GM10248 (cell line): Measurements from ENCODE around the gene PIH1D1.

Source experiments
- CTCF ChIA-PET: fragments of 300-600 bp; sonication (Branson Sonifier 250); formaldehyde crosslinking; extraction: SDS; loops from one replicate; lab custom pipeline; 2021; ENCODE audit warnings: antibody characterized with exemption; lab: Yijun Ruan, JAX
- POLR2A ChIA-PET: fragments of 350-650 bp; sonication (Branson Sonifier 250); formaldehyde crosslinking; extraction: SDS; loops from one replicate; lab custom pipeline; 2020; ENCODE audit warnings: antibody characterized with exemption; lab: Yijun Ruan, JAX
- DNase-seq: peaks from one replicate; pipeline ENCODE4 v3.0.0; 2012; ENCODE audit errors: extremely low spot score
- CTCF ChIP-seq: IDR thresholded peaks from 2 replicates; pipeline ENCODE4 v1.5.1; 2012; ENCODE audit warnings: mild to moderate bottlenecking, low read depth; ENCODE audit errors: extremely low read depth, missing control alignments, control extremely low read depth

The PIH1D1 gene

GRCh38 chr19:49496574-49497008 lies 45.0 kb upstream of the PIH1D1 start:
- no peak for DNase-seq
- ChIA-PET POLR2A (interaction anchor here (0.6 kb wide), 1 partner anchor 18 kb away, joined by 3 read pairs; no protein-coding TSS in a partner anchor), CTCF (no interaction called here)
- no peak for TF ChIP-seq CTCF

- no peak for DNase-seq
- POLR2A ChIA-PET, result interaction anchor here (0.9 kb wide), 2 partner anchors 16 to 184 kb away, joined by 4 to 5 read pairs; no protein-coding TSS in a partner anchor
- no peak for TF ChIP-seq CTCF
- CTCF ChIA-PET, result interaction anchor here (1.2 to 1.4 kb wide), 2 partner anchors 19 to 78 kb away, joined by 3 to 4 read pairs; partner anchors contain the start of gene FLT3LG
Measured at GRCh38 chr19:49492573-49493405, 41.2 kb upstream of the PIH1D1 start.

- CTCF ChIA-PET, result interaction anchor here (1.2 kb wide), 1 partner anchor 78 kb away, joined by 4 read pairs; no protein-coding TSS in a partner anchor
- DNase-seq, result no peak
- TF ChIP-seq CTCF, result no peak
- POLR2A ChIA-PET, result interaction anchor here (0.9 kb wide), 2 partner anchors 15 to 184 kb away, joined by 4 to 5 read pairs; no protein-coding TSS in a partner anchor
Measured at GRCh38 chr19:49491804-49492572, 40.4 kb upstream of the PIH1D1 start.

- POLR2A ChIA-PET, result interaction anchor here (0.6 kb wide), 2 partner anchors 149 to 269 kb away, joined by 3 to 6 read pairs; partner anchors contain the start of gene RRAS
- DNase-seq, result no peak
Measured at GRCh38 chr19:49491030-49491803, 39.6 kb upstream of the PIH1D1 start.

GRCh38 chr19:49490287-49491029 lies 38.8 kb upstream of the PIH1D1 start:
- CTCF ChIA-PET, result no interaction called here
- DNase-seq, result no peak
- no peak for TF ChIP-seq CTCF
- POLR2A ChIA-PET, result interaction anchor here (0.6 kb wide), 2 partner anchors 149 to 269 kb away, joined by 3 to 6 read pairs; partner anchors contain the start of gene RRAS

More at GRCh38 chr19:49491030-49491803, 39.6 kb upstream of the PIH1D1 start:
- CTCF ChIA-PET, result no interaction called here
- no peak for TF ChIP-seq CTCF
